ENCODE data around the gene MST1R. TPM values are rescaled to one million over a fixed set of nuclear protein-coding genes. Genes with fewer than 3 reads are reported as not detected.
A peak's percentile ranks its signal among the peaks of the same experiment; 100 is the strongest.

MST1R gene
- total RNA-seq, 1 donor: 0.72 TPM

GRCh38 chr3:49902511-49903345 lies 945 bp downstream of the MST1R start:
- H4K20me1 ChIP-seq (ENCODE audit: insufficient read depth, low read length): no peaks in the 10 kb centered on the region
- no peak overlapping the region for H3K27ac ChIP-seq (ENCODE audit: low read depth, low read length)
- H3K4me2 ChIP-seq (ENCODE audit: insufficient read depth, low read length): no peak overlapping the region
- H3K4me3 ChIP-seq (ENCODE audit: insufficient read depth, low read length): no peak overlapping the region
- H3K4me1 ChIP-seq (ENCODE audit: insufficient read depth, low read length): peaks cover 17% of the 10 kb centered on the region
- TF ChIP-seq CTCF (IDR thresholded peaks at IDR 0.05; ENCODE audit: extremely low read depth, low read depth, low read length): no peak
- H2AFZ ChIP-seq (ENCODE audit: low read length): no peak overlapping the region
- no peaks in the 10 kb centered on the region for H3K79me2 ChIP-seq (ENCODE audit: insufficient read depth, low read length)
- peak; percentile 85 for DNase-seq (ENCODE audit: insufficient read length, low spot score, missing footprints)
- no peaks in the 10 kb centered on the region for H3K36me3 ChIP-seq (ENCODE audit: insufficient read depth, low read length)
- no peaks in the 10 kb centered on the region for H3K27me3 ChIP-seq (ENCODE audit: insufficient read depth, low read length)
- no peaks in the 10 kb centered on the region for H3K9me3 ChIP-seq (ENCODE audit: low read depth, low read length)

- H3K4me2 ChIP-seq (ENCODE audit: insufficient read depth, low read length): no peak overlapping the region
- no peak overlapping the region for H2AFZ ChIP-seq (ENCODE audit: low read length)
- H3K36me3 ChIP-seq (ENCODE audit: insufficient read depth, low read length): no peaks in the 10 kb centered on the region
Measured at GRCh38 chr3:49901366-49902339, 2.0 kb downstream of the MST1R start.

DNA sequence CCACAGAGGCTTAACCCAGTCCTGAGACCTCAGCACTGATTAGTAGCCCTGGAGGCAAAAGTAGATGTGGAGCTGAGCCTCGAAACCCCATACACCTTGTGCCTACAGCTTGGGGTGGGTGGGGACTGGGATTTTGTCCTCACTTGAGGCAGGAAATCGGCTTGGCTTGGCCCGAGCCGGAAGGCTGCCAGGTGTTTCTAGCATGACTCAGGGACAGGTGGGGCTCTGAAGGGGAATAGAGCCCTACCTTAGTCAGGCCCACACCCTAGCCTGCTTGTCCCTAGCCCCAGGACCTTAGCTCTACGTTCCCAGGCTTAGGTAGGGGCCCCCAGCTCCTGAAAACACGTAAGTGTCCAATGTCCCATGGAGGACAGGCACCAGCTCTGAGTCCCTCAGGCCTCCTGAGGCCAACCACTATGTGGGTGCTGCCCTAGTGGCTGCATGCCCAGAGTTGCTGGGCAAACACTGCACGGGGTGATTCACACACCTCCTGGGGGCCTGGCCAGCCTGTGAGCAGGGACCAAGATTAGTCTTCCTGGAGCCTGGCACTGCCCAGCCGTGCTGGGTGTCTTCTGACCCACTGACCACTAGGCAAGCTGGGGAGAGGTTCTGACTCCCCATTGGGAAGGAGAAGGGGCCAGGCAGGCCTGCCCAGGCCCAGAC lies 3.1 kb downstream of the MST1R start:
- Histone ChIP-seq H3K36me3 (ENCODE audit: insufficient read depth, low read length) (no peaks in the 10 kb centered on the region), H2AFZ (ENCODE audit: low read length) (no peak overlapping the region), H4K20me1 (ENCODE audit: insufficient read depth, low read length) (no peaks in the 10 kb centered on the region), H3K4me2 (ENCODE audit: insufficient read depth, low read length) (no peak overlapping the region), H3K4me3 (ENCODE audit: insufficient read depth, low read length) (no peak overlapping the region), H3K4me1 (ENCODE audit: insufficient read depth, low read length) (peaks cover 11% of the 10 kb centered on the region), H3K9me3 (ENCODE audit: low read depth, low read length) (no peaks in the 10 kb centered on the region), H3K27me3 (ENCODE audit: insufficient read depth, low read length) (no peaks in the 10 kb centered on the region), H3K79me2 (ENCODE audit: insufficient read depth, low read length) (no peaks in the 10 kb centered on the region), H3K27ac (ENCODE audit: low read depth, low read length) (no peak overlapping the region)
- TF ChIP-seq CTCF (IDR thresholded peaks at IDR 0.05; ENCODE audit: extremely low read depth, low read depth, low read length): no peak
- DNase-seq (ENCODE audit: insufficient read length, low spot score, missing footprints): peak; percentile 99

More at GRCh38 chr3:49901366-49902339, 2.0 kb downstream of the MST1R start:
- H3K4me3 ChIP-seq (ENCODE audit: insufficient read depth, low read length): no peak overlapping the region
- no peaks in the 10 kb centered on the region for H3K79me2 ChIP-seq (ENCODE audit: insufficient read depth, low read length)
- no peaks in the 10 kb centered on the region for H3K27me3 ChIP-seq (ENCODE audit: insufficient read depth, low read length)
- TF ChIP-seq CTCF (IDR thresholded peaks at IDR 0.05; ENCODE audit: extremely low read depth, low read depth, low read length): no peak
- no peak overlapping the region for H3K27ac ChIP-seq (ENCODE audit: low read depth, low read length)
- no peaks in the 10 kb centered on the region for H4K20me1 ChIP-seq (ENCODE audit: insufficient read depth, low read length)
- DNase-seq (ENCODE audit: insufficient read length, low spot score, missing footprints): peak; percentile 82
- peaks cover 17% of the 10 kb centered on the region for H3K4me1 ChIP-seq (ENCODE audit: insufficient read depth, low read length)
- no peaks in the 10 kb centered on the region for H3K9me3 ChIP-seq (ENCODE audit: low read depth, low read length)

Data from osteoblast (primary cell).